Progenitor cell of endocrine pancreas (in vitro differentiated cells): ENCODE results near the gene NUBP2. TPM values are rescaled to one million over a fixed set of nuclear protein-coding genes. Genes with fewer than 3 reads are reported as not detected.

ENCODE experiments used
- DNase-seq: peaks from one replicate; pipeline ENCODE4 v3.0.0; 2021; ENCODE audit warnings: low spot score; ENCODE audit not compliant: unreplicated experiment
- H3K27ac Mint-ChIP-seq: 2 replicates; pipeline ENCODE4 v1.8.0; 2021; ENCODE audit warnings: mild to moderate bottlenecking, moderate library complexity, mixed read lengths
- H3K27me3 Mint-ChIP-seq: 2 replicates; pipeline ENCODE4 v1.8.0; 2021; ENCODE audit warnings: mixed read lengths
- H3K36me3 Mint-ChIP-seq: 2 replicates; pipeline ENCODE4 v1.8.0; 2022; ENCODE audit warnings: mixed read lengths; ENCODE audit not compliant: insufficient read depth
- H3K4me1 Mint-ChIP-seq: 2 replicates; pipeline ENCODE4 v1.8.0; 2021; ENCODE audit warnings: low read depth, mixed read lengths
- H3K4me3 Mint-ChIP-seq: 2 replicates; pipeline ENCODE4 v1.8.0; 2021; ENCODE audit warnings: low read depth, mild to moderate bottlenecking, moderate library complexity, mixed read lengths
- H3K9me3 Mint-ChIP-seq: 2 replicates; pipeline ENCODE4 v1.8.0; 2021; ENCODE audit warnings: low read depth, mixed read lengths
- total RNA-seq: library from RNA; stranded (reverse); gene quantifications from 2 replicates; pipeline ENCODE4 v1.2.1, GENCODE V29; 2021
- TF ChIP-seq, protein P1 (sequence below): fragments of 200-600 bp; sonication (generic); IDR thresholded peaks from one replicate; pipeline ENCODE4 v1.5.0; 2021; ENCODE audit warnings: antibody characterized with exemption, mild to moderate bottlenecking; ENCODE audit not compliant: unreplicated experiment

Gene NUBP2
- total RNA-seq, 1 donor from 2014 or later = 65.4 TPM

DNA sequence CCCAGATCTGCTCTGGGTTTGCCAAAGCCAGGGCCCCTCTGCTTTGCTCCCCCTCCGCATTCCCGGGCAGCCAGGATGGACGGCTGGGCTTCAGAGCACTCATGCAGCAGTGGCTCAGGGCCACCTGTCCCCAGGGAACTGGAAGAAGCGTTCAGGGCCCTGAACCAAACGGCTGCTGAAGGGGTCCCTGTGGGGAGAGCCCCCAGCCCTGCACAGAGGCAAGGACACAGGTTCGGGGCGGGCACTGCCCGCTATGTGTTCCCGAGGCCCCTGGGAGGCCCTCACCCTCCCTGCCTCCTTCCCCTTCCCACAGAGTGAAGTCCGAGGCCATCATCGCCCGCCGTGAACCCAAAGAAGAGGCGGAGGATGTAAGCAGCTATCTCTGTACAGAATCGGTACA, 21.8 kb upstream of the NUBP2 start:
- Mint-ChIP-seq H3K9me3 (no peaks in the 10 kb centered on the region), H3K27ac (no peak overlapping the region), H3K4me3 (no peak overlapping the region), H3K27me3 (no peaks in the 10 kb centered on the region), H3K4me1 (peaks cover 5% of the 10 kb centered on the region), H3K36me3 (peaks cover 2% of the 10 kb centered on the region)
- no peak for DNase-seq
- TF ChIP-seq, protein P1, sequence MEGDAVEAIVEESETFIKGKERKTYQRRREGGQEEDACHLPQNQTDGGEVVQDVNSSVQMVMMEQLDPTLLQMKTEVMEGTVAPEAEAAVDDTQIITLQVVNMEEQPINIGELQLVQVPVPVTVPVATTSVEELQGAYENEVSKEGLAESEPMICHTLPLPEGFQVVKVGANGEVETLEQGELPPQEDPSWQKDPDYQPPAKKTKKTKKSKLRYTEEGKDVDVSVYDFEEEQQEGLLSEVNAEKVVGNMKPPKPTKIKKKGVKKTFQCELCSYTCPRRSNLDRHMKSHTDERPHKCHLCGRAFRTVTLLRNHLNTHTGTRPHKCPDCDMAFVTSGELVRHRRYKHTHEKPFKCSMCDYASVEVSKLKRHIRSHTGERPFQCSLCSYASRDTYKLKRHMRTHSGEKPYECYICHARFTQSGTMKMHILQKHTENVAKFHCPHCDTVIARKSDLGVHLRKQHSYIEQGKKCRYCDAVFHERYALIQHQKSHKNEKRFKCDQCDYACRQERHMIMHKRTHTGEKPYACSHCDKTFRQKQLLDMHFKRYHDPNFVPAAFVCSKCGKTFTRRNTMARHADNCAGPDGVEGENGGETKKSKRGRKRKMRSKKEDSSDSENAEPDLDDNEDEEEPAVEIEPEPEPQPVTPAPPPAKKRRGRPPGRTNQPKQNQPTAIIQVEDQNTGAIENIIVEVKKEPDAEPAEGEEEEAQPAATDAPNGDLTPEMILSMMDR = no peak

DNA sequence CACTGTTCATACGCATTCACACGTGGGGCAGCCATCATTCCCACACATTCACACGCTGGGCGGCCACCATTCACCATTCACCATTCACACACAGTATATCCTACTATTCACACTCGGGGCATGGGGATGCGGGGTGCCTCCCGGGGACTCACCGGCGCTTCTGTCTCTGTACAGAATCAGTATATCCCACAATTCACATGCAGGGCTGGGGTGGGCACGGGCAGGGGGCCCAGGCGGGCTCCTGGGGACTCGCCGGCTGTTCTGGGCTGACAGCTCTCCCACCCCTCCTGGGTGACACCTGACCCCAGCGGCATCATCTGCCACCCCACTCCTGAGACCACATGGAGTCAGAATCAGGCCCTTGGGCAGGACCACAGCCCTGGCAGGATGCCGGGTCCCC, 21.0 kb upstream of the NUBP2 start:
- no peaks in the 10 kb centered on the region for H3K9me3 Mint-ChIP-seq

DNA sequence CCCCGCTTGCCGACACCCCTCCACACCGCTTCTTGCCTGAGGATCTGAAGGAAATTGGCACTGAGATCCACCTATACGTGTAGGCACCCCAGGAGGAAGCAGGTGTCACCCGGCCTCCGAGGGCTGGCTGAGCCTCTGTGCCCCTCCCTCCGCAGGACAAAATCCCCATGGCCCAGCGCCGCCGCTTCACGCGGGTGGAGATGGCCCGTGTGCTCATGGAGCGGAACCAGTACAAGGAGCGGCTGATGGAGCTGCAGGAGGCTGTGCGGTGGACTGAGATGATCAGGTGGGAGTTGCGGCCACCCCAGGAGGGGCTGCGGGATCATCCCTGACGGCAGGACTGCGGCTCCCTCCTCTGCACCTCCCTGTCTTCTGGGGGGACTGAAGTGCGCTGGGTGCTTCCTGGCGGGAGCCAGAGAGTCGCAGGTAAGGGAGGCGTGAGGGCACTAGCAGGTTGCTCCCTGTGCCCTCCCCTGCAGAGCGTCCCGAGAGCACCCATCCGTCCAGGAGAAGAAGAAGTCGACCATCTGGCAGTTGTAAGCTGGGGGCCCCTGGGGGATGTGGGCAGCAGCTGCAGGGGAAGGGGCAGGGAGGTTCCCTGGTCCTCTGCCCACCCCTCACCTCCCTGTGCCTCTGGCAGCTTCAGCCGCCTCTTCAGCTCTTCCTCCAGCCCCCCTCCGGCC, 20.4 kb upstream of the NUBP2 start:
- Mint-ChIP-seq H3K27me3 (no peaks in the 10 kb centered on the region), H3K4me1 (peaks cover 3% of the 10 kb centered on the region), H3K36me3 (peaks cover 2% of the 10 kb centered on the region), H3K27ac (no peak overlapping the region), H3K4me3 (no peak overlapping the region), H3K9me3 (no peaks in the 10 kb centered on the region)
- DNase-seq = no peak
- TF ChIP-seq, protein P1 = no peak

More for the DNA sequence above, 21.0 kb upstream of the NUBP2 start:
- Mint-ChIP-seq H3K4me1 (peaks cover 5% of the 10 kb centered on the region), H3K4me3 (no peak overlapping the region), H3K27me3 (no peaks in the 10 kb centered on the region), H3K36me3 (peaks cover 2% of the 10 kb centered on the region), H3K27ac (no peak overlapping the region)
- TF ChIP-seq, protein P1 = no peak
- no peak for DNase-seq

DNA sequence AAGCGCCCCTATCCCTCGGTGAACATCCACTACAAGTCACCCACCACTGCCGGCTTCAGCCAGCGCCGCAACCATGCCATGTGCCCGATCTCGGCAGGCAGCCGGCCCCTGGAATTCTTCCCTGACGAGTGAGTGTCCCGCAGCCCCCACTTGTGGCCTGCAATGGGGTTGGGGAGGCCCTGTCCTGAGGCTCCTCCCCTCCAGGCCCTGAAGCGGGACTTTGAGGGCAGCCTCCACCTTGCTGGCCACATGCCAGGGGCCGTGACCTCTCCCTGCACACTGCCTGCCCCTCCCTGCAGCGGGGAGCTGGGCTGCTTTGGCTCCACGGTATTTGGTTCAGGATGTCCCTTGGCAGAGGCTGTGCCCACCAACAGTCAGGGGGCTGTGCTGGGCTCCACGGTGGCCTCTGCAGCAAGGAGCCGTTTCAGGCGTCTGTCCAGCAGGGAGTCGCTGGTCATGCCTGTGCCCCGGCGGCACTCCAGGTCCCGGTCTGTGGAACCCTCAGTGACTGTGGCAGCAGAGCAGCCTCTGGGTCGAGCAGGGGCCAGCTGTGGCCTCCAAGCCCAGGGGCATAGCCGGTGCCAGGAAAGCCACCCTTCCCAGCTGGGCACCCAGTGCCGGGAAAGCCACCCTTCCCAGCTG, 19.8 kb upstream of the NUBP2 start:
- Mint-ChIP-seq H3K36me3 (peaks cover 2% of the 10 kb centered on the region), H3K27ac (no peak overlapping the region), H3K9me3 (no peaks in the 10 kb centered on the region), H3K27me3 (no peaks in the 10 kb centered on the region), H3K4me1 (peaks cover 1% of the 10 kb centered on the region), H3K4me3 (no peak overlapping the region)
- no peak for DNase-seq
- TF ChIP-seq, protein P1 = no peak

DNA sequence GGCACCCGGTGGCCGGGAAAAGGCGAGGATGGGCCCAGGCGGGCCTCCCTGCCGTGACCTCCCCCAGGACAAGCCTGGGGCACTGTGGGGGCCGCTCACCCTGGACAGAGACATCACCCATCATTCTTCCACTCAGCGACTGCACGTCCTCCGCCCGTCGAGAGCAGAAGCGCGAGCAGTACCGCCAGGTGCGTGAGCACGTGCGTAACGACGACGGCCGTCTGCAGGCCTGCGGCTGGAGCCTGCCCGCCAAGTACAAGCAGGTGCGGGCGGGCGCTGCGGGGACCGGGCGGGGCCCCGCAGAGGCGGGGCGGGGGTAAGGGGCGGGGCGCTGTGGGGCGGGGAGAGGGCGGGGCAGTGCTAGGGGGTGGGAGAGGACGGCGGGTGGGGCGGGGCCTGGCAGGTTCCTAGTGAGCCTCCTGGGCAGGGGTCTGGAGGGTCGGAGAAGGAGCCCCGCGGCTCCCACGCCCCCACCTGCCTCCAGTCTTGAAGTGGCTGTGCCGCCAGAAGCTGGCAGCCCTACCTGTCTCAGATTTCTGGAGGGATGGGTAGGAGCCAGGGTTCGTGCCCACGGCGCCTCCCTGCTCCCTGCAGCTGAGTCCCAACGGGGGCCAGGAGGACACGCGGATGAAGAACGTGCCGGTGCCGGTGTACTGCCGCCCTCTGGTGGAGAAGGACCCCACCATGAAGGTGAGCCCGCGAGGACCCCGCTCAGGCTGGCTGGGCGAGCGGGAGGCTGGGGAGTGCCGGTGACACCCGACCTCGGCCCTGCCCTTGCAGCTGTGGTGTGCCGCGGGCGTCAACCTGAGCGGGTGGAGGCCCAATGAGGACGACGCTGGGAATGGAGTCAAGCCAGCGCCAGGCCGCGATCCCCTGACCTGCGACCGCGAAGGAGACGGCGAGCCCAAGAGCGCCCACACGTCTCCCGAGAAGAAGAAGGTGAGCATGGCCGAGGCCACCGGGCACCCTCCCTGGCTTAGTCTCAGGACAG, 18.9 kb upstream of the NUBP2 start:
- Mint-ChIP-seq H3K27ac (no peak overlapping the region), H3K4me1 (no peaks in the 10 kb centered on the region), H3K4me3 (no peak overlapping the region), H3K36me3 (peaks cover 3% of the 10 kb centered on the region), H3K9me3 (no peaks in the 10 kb centered on the region), H3K27me3 (no peaks in the 10 kb centered on the region)
- TF ChIP-seq, protein P1 = peak; percentile 58
- no peak for DNase-seq
